ENCODE measurements around the gene HCN4. TPM values are rescaled to one million over a fixed set of nuclear protein-coding genes. Genes with fewer than 3 reads are reported as not detected.

The HCN4 gene
- total RNA-seq, 2 donors from 2014 or later, result not detected

DNA sequence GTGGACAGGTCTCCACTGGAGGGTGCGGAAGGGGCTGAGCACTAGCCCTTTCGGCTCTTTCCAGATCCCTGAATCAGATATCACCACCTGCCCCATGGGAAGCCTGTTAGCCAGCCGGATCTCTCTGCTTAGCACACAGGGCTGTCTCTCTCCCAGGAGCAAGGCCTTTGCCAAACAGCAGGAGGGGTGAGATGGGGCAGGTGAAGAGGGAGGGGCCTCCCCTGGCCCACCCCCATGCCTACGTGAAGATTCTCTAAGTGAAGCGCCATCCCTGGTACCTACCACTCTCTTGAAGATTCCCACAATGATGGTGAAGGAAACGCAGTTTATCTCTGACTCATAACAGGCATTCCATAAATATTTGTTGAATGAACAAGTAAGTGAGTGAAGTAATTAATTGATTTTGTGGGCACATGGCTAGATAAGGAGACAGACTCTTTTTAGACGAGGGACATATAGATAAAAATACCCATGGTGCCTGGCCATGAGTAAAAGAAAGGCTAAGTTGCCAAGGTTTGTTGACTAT is 19.6 kb upstream of the HCN4 start:
- Mint-ChIP-seq H3K27ac (no peak overlapping the region), H3K4me3 (no peak overlapping the region), H3K9me3 (no peaks in the 10 kb centered on the region), H3K4me1 (ENCODE audit: low read depth) (no peaks in the 10 kb centered on the region), H3K36me3 (ENCODE audit: insufficient read depth in 2 of 2) (no peaks in the 10 kb centered on the region), H3K27me3 (ENCODE audit: low read depth) (peaks cover 38% of the 10 kb centered on the region)
- no peak for ATAC-seq (replicated peaks in 1 of 2)
- no peak for DNase-seq

DNA sequence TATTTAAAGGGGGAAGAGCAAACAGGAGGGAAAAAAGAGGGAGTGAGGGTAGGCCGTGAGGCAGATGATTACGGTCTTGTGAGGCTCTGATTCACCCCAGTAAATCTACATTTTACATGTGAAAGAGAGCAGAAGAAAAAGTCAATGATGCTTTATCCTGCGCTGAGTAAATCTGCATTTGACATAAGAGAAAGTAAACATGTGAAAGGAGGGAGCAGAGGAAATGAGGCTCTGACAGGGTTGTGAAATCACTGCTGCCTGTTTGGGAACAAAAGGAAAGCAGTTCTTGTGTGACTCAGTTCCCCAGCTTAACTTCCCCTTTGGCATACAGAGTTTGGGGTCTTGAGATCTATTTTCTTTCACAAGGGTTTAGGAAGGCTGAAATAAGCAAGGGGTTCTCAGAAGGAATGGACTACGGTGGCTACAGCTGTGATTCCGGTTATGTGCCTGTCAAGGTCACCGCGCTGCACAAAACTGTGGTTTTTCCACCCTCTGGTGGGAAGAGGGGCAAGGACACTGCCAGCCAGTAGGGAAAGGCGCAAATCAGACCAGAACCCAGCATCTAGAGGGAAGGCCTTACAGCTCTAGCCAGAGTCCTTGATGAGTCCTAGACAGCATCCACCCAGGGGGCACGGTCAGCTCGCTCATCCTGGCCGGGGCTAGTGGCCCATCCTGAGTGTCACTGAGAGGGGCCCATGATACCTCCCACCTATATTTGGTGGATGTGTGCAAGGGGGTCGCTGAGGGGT is 18.9 kb upstream of the HCN4 start:
- Mint-ChIP-seq H3K4me1 (ENCODE audit: low read depth) (no peaks in the 10 kb centered on the region), H3K27ac (no peak overlapping the region), H3K4me3 (no peak overlapping the region), H3K36me3 (ENCODE audit: insufficient read depth in 2 of 2) (no peaks in the 10 kb centered on the region), H3K27me3 (ENCODE audit: low read depth) (peaks cover 32% of the 10 kb centered on the region), H3K9me3 (peaks cover 1 to 2% of the 10 kb centered on the region in 2 donors)
- DNase-seq (no peak), ATAC-seq (replicated peaks in 1 of 2) (no peak)

- no peak for ATAC-seq (replicated peaks in 1 of 2)
- no peaks in the 10 kb centered on the region for H3K36me3 Mint-ChIP-seq (ENCODE audit: insufficient read depth in 2 of 2)
These were observed 18.2 kb upstream of the HCN4 start for GRCh38 chr15:73386886-73387506.

GRCh38 chr15:73386238-73386637 is 17.5 kb upstream of the HCN4 start:
- H3K36me3 Mint-ChIP-seq (ENCODE audit: insufficient read depth in 2 of 2), result peaks cover 0 to 4% of the 10 kb centered on the region in 2 donors
- ATAC-seq (replicated peaks in 1 of 2) (no peak), DNase-seq (no peak)
- no peak overlapping the region for H3K4me3 Mint-ChIP-seq
- H3K27ac Mint-ChIP-seq, result no peak overlapping the region
- no peaks in the 10 kb centered on the region for H3K4me1 Mint-ChIP-seq (ENCODE audit: low read depth)
- H3K27me3 Mint-ChIP-seq (ENCODE audit: low read depth), result peaks cover 26% of the 10 kb centered on the region
- H3K9me3 Mint-ChIP-seq, result peaks cover 6% of the 10 kb centered on the region in 2 donors

More at GRCh38 chr15:73386886-73387506, 18.2 kb upstream of the HCN4 start:
- no peaks in the 10 kb centered on the region for H3K4me1 Mint-ChIP-seq (ENCODE audit: low read depth)
- DNase-seq, result no peak
- peaks cover 1 to 2% of the 10 kb centered on the region in 2 donors for H3K9me3 Mint-ChIP-seq
- no peak overlapping the region for H3K27ac Mint-ChIP-seq
- no peak overlapping the region for H3K4me3 Mint-ChIP-seq
- peaks cover 26% of the 10 kb centered on the region for H3K27me3 Mint-ChIP-seq (ENCODE audit: low read depth)

DNA sequence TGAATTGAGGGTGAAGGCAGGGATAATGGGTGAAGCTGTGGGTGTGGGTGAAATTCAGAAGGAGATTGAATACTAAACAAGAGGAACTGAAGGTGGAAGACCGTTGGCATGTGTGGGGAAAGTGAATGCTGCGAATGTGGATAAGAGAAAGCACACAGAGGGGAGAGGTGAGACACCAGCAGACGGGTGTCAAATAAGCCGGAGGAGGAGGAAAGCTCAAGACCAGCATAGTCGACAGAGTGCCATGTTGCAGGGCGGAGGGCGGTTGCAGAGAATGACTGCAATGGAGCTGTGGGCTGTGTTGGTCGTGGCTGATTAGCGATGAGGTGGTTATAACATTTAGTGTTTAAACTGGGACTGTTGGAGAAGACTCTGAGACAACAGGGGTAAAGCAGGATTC is 16.4 kb upstream of the HCN4 start:
- H3K36me3 Mint-ChIP-seq (ENCODE audit: insufficient read depth in 2 of 2), result peaks cover 0 to 6% of the 10 kb centered on the region in 2 donors
- ATAC-seq (replicated peaks in 1 of 2) (no peak), DNase-seq (no peak)
- H3K27me3 Mint-ChIP-seq (ENCODE audit: low read depth), result peaks cover 31% of the 10 kb centered on the region
- no peak overlapping the region for H3K4me3 Mint-ChIP-seq
- H3K27ac Mint-ChIP-seq, result no peak overlapping the region
- peaks cover 9 to 11% of the 10 kb centered on the region in 2 donors for H3K9me3 Mint-ChIP-seq
- H3K4me1 Mint-ChIP-seq (ENCODE audit: low read depth), result no peaks in the 10 kb centered on the region

GRCh38 chr15:73383310-73384189 is 14.8 kb upstream of the HCN4 start:
- DNase-seq (no peak), ATAC-seq (replicated peaks in 1 of 2) (no peak)
- H3K36me3 Mint-ChIP-seq (ENCODE audit: insufficient read depth in 2 of 2), result peaks cover 0 to 6% of the 10 kb centered on the region in 2 donors
- H3K4me1 Mint-ChIP-seq (ENCODE audit: low read depth), result no peaks in the 10 kb centered on the region
- no peak overlapping the region for H3K27ac Mint-ChIP-seq
- peaks cover 9 to 11% of the 10 kb centered on the region in 2 donors for H3K9me3 Mint-ChIP-seq
- peaks cover 38% of the 10 kb centered on the region for H3K27me3 Mint-ChIP-seq (ENCODE audit: low read depth)
- no peak overlapping the region for H3K4me3 Mint-ChIP-seq

GRCh38 chr15:73382115-73382514 is 13.4 kb upstream of the HCN4 start:
- H3K4me1 Mint-ChIP-seq (ENCODE audit: low read depth), result no peaks in the 10 kb centered on the region
- peaks cover 0 to 6% of the 10 kb centered on the region in 2 donors for H3K36me3 Mint-ChIP-seq (ENCODE audit: insufficient read depth in 2 of 2)
- peaks cover 38% of the 10 kb centered on the region for H3K27me3 Mint-ChIP-seq (ENCODE audit: low read depth)
- no peak overlapping the region for H3K4me3 Mint-ChIP-seq
- DNase-seq (no peak), ATAC-seq (replicated peaks in 1 of 2) (no peak)
- H3K9me3 Mint-ChIP-seq, result peaks cover 9 to 11% of the 10 kb centered on the region in 2 donors
- H3K27ac Mint-ChIP-seq, result no peak overlapping the region

DNA sequence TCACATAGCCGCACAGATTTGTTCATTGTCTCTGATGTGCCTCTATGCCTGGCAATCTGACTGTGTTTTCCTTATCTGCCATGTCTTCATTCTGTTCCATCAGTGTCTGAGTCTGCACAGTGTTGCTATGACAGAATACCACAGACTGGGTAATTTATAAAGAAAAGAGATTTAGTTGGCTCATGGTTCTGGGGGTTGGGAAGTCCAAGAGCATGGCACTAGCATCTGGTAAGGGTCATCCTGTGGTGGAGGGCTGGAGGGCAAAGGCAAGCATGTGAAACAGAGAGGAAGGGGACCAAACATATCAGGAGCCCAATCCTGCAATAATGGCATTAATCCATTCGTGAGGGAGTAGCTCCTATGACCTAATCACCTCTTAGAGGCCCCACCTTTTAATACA is 11.9 kb upstream of the HCN4 start:
- Mint-ChIP-seq H3K4me3 (no peak overlapping the region), H3K27ac (no peak overlapping the region), H3K36me3 (ENCODE audit: insufficient read depth in 2 of 2) (peaks cover 0 to 7% of the 10 kb centered on the region in 2 donors), H3K4me1 (ENCODE audit: low read depth) (no peaks in the 10 kb centered on the region), H3K9me3 (peaks cover 11 to 17% of the 10 kb centered on the region in 2 donors), H3K27me3 (ENCODE audit: low read depth) (peaks cover 34% of the 10 kb centered on the region)
- ATAC-seq (replicated peaks in 1 of 2), result no peak
- DNase-seq, result no peak

DNA sequence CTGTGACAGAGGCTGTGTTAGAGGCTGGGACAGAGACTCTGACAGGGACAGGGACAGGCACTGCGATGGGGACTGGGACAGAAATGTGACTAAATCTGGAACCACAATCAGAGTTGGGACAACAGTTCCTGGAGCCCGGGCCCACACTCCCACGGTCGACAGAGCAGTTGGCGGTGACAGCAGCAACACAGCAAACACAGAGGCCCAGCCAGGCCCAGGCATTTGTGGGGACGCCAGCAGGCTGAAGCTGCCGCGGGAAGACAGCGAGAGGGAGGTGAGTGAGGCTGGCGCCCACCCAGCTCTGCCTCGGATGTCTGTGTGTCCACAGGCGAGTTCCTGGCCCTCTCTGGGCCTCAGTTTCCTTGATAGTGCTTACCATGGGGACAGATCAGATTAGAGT is 9.3 kb upstream of the HCN4 start:
- Mint-ChIP-seq H3K4me1 (ENCODE audit: low read depth) (no peaks in the 10 kb centered on the region), H3K4me3 (no peak overlapping the region), H3K27me3 (ENCODE audit: low read depth) (peaks cover 31% of the 10 kb centered on the region), H3K27ac (no peak overlapping the region), H3K36me3 (ENCODE audit: insufficient read depth in 2 of 2) (peaks cover 0 to 7% of the 10 kb centered on the region in 2 donors), H3K9me3 (peaks cover 11 to 16% of the 10 kb centered on the region in 2 donors)
- no peak for DNase-seq
- no peak for ATAC-seq (replicated peaks in 1 of 2)

DNA sequence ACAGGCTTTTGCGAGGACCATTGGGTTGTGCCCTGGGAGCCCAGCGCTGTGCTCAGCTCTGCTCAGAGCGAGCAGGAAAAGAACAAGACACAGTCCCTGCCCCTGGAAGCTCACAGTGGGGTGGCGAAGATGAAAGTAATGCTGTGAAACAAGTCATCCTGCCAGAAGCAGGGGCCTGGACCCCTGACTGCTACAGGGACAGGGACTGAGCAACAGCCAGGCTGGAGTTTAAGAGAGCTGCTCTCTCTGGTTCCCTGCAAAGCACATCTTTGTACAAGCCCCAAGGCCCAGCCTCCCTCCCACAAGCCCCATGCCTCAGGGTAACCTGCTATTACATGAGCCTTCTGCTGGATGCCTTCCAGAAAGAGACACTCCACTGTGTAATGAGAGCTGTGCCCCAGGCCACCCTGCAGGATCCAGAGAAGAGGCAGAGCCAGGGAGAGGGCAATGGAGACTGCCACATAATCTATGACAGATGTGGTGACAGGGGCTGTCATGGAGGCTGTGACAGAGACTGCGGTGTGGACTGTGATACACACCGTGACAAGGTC is 7.1 kb upstream of the HCN4 start:
- no peaks in the 10 kb centered on the region for H3K4me1 Mint-ChIP-seq (ENCODE audit: low read depth)
- H3K27me3 Mint-ChIP-seq (ENCODE audit: low read depth), result peaks cover 37% of the 10 kb centered on the region
- H3K27ac Mint-ChIP-seq, result no peak overlapping the region
- no peak for ATAC-seq (replicated peaks in 1 of 2)
- peaks cover 0 to 1% of the 10 kb centered on the region in 2 donors for H3K36me3 Mint-ChIP-seq (ENCODE audit: insufficient read depth in 2 of 2)
- H3K4me3 Mint-ChIP-seq, result no peak overlapping the region
- H3K9me3 Mint-ChIP-seq, result peaks cover 4 to 7% of the 10 kb centered on the region in 2 donors
- DNase-seq, result no peak

DNA sequence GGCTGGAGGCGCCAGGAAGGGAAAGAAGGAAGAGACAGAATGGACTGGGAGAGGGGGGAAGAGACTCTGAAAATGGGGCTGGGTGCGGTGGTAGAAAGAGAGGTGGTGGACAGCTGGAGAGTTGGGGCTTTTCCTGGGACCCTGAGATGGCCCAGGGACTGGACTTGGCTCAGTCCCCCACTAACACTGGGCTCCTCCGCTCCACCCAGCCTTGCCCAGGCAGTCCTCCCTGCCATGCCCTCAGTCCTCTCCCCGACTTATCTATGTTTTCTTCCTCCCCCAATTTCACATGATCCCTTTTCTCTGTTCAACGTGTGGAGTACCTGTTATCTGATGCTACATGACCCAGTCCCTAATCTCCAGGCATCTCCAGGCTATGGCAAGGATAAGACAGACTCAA is 6.3 kb upstream of the HCN4 start:
- no peak overlapping the region for H3K4me3 Mint-ChIP-seq
- no peaks in the 10 kb centered on the region for H3K4me1 Mint-ChIP-seq (ENCODE audit: low read depth)
- DNase-seq (no peak), ATAC-seq (replicated peaks in 1 of 2) (no peak)
- no peak overlapping the region for H3K27ac Mint-ChIP-seq
- peaks cover 0 to 1% of the 10 kb centered on the region in 2 donors for H3K36me3 Mint-ChIP-seq (ENCODE audit: insufficient read depth in 2 of 2)
- H3K9me3 Mint-ChIP-seq, result peaks cover 0 to 7% of the 10 kb centered on the region in 2 donors
- H3K27me3 Mint-ChIP-seq (ENCODE audit: low read depth), result peaks cover 39% of the 10 kb centered on the region

DNA sequence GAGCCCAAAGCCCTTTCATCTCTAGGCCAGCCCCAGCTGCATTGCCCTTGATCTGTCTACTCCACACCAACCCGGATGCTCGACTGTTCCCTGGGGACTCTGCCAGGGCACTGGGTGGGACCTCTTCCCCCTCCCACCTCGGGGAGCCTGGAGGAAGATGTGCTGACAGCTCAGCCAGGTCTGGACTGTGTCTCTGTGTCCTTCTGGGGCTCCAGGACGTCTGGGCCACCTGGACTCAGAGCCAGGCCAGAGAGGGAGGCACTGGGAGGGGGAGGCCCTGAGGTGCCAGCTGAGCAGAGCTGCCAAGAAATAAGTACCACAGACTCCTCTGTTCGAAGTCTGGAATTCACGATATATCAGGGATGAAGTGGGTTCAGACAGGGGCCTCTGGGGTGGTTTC is 5.8 kb upstream of the HCN4 start:
- DNase-seq (no peak), ATAC-seq (replicated peaks in 1 of 2) (no peak)
- Mint-ChIP-seq H3K36me3 (ENCODE audit: insufficient read depth in 2 of 2) (peaks cover 0 to 1% of the 10 kb centered on the region in 2 donors), H3K27me3 (ENCODE audit: low read depth) (peaks cover 35% of the 10 kb centered on the region), H3K4me3 (no peak overlapping the region), H3K9me3 (peaks cover 0 to 7% of the 10 kb centered on the region in 2 donors), H3K27ac (no peak overlapping the region), H3K4me1 (ENCODE audit: low read depth) (no peaks in the 10 kb centered on the region)
